HepG2 (cell line): ENCODE results near the gene HRC. TPM values are rescaled to one million over a fixed set of nuclear protein-coding genes. Genes with fewer than 3 reads are reported as not detected.

Experiments
- ATAD3A ChIP-seq: sonication (generic); formaldehyde crosslinking; IDR thresholded peaks from 2 replicates; pipeline ENCODE4 v1.4.0; 2020; ENCODE audit warnings: missing genetic modification reagents
- BHLHE40 ChIP-seq: IDR thresholded peaks from 2 replicates; pipeline ENCODE4 v1.6.1; 2011; ENCODE audit warnings: low read length, improper control_type of control experiment
- CENPT ChIP-seq: sonication (generic); formaldehyde crosslinking; IDR thresholded peaks from 2 replicates; pipeline ENCODE4 v1.8.0; 2022; ENCODE audit warnings: low read depth, mild to moderate bottlenecking, moderate library complexity, missing genetic modification reagents
- FOXA1 ChIP-seq, 2 experiments: fragments of 450-650 bp in 1 of 2; sonication (generic) in 1 of 2; formaldehyde crosslinking in 1 of 2; IDR thresholded peaks; 2 replicates each; pipeline versions ENCODE4 v1.4.0 to v1.6.1; 2016 to 2020; ENCODE audit warnings: missing genetic modification reagents in 1 of 2
- FOXO1 ChIP-seq: sonication (generic); formaldehyde crosslinking; IDR thresholded peaks from 2 replicates; pipeline ENCODE4 v1.4.0; 2020; ENCODE audit warnings: missing genetic modification reagents
- GTF3A ChIP-seq: sonication (generic); formaldehyde crosslinking; conservative IDR thresholded peaks from 2 replicates; pipeline ENCODE4 v1.4.0; 2020; ENCODE audit warnings: mild to moderate bottlenecking, missing genetic modification reagents
- HMG20B ChIP-seq: conservative IDR thresholded peaks from 2 replicates; pipeline ENCODE4 v1.6.1; 2016; ENCODE audit warnings: missing genetic modification reagents, missing compliant biosample characterization
- HNRNPL ChIP-seq: fragments of 200-400 bp; formaldehyde crosslinking; IDR thresholded peaks from 2 replicates; pipeline ENCODE4 v1.6.1; 2017; ENCODE audit warnings: mild to moderate bottlenecking, low read depth, low read length
- JDP2 ChIP-seq: sonication (generic); formaldehyde crosslinking; IDR thresholded peaks from 2 replicates; pipeline ENCODE4 v1.8.1; 2022; ENCODE audit warnings: missing genetic modification reagents, borderline replicate concordance
- KDM6A ChIP-seq: IDR thresholded peaks from 2 replicates; pipeline ENCODE4 v1.6.1; 2016; ENCODE audit warnings: low read depth
- NCOA2 ChIP-seq: sonication (generic); formaldehyde crosslinking; IDR thresholded peaks from 2 replicates; pipeline ENCODE4 v1.8.0; 2022; ENCODE audit warnings: inconsistent platforms
- SKI ChIP-seq: fragments of 450-650 bp; IDR thresholded peaks from one replicate; pipeline ENCODE4 v1.6.1; 2018; ENCODE audit warnings: mild to moderate bottlenecking; ENCODE audit not compliant: partially characterized antibody
- SRSF4 ChIP-seq: fragments of 200-400 bp; formaldehyde crosslinking; IDR thresholded peaks from one replicate; pipeline ENCODE4 v1.6.1; 2018; ENCODE audit warnings: mild to moderate bottlenecking, low read depth, low read length, moderate library complexity; ENCODE audit not compliant: poor library complexity, severe bottlenecking
- TEAD2 ChIP-seq: sonication (generic); formaldehyde crosslinking; IDR thresholded peaks from 2 replicates; pipeline ENCODE4 v1.9.0; 2021; ENCODE audit warnings: missing genetic modification reagents
- ZFP90 ChIP-seq: sonication (generic); formaldehyde crosslinking; IDR thresholded peaks from 2 replicates; pipeline ENCODE4 v1.8.0; 2022; ENCODE audit warnings: missing genetic modification reagents, mild to moderate bottlenecking, inconsistent platforms, borderline replicate concordance
- ZNF530 ChIP-seq: sonication (generic); formaldehyde crosslinking; IDR thresholded peaks from 2 replicates; pipeline ENCODE4 v1.5.0; 2020; ENCODE audit warnings: low read depth, mild to moderate bottlenecking, missing genetic modification reagents
- ZNF747 ChIP-seq: sonication (generic); formaldehyde crosslinking; IDR thresholded peaks from 2 replicates; pipeline ENCODE4 v1.8.1; 2023; ENCODE audit warnings: missing genetic modification reagents, mild to moderate bottlenecking, borderline replicate concordance
- ZSCAN22 ChIP-seq: sonication (generic); formaldehyde crosslinking; IDR thresholded peaks from 2 replicates; pipeline ENCODE4 v1.4.0; 2020; ENCODE audit warnings: mild to moderate bottlenecking, missing genetic modification reagents
- ZSCAN30 ChIP-seq: sonication (generic); formaldehyde crosslinking; IDR thresholded peaks from 2 replicates; pipeline ENCODE4 v1.5.0; 2020; ENCODE audit warnings: mild to moderate bottlenecking, missing genetic modification reagents
- polyA plus RNA-seq, 8 experiments: library from polyadenylated mRNA; depleted of rRNA in 3 of 8; stranded (reverse) in 7 of 8; unstranded in 1 of 8; fragments of >200 nt; fragmentation: Illumina TruSeq in 4 of 8; extraction: Trizol in 4 of 8; gene quantifications; 2 replicates each; pipeline versions ENCODE4 v1.2.1 to v1.2.3, GENCODE V29; 2011 to 2016; ENCODE audit warnings: low read depth in 4 of 8, missing spikeins in 1 of 8, mixed read lengths in 1 of 8; ENCODE audit not compliant: insufficient read depth in 1 of 8
- total RNA-seq, 5 experiments: library from RNA; depleted of rRNA; stranded (reverse); fragments of >200 nt; fragmentation: Illumina TruSeq; extraction: Trizol; gene quantifications; 2 replicates each; pipeline ENCODE4 v1.2.3, GENCODE V29; 2016; ENCODE audit warnings: low read depth in 1 of 5
- TF ChIP-seq, protein P1 (sequence below): sonication (generic); formaldehyde crosslinking; IDR thresholded peaks from 2 replicates; pipeline ENCODE4 v1.5.1; 2020; ENCODE audit warnings: mild to moderate bottlenecking, moderate library complexity, missing genetic modification reagents
- TF ChIP-seq, protein P2 (sequence below): sonication (generic); formaldehyde crosslinking; IDR thresholded peaks from 2 replicates; pipeline ENCODE4 v1.4.0; 2020; ENCODE audit warnings: missing genetic modification reagents, borderline replicate concordance
- TF ChIP-seq, protein P3 (sequence below): sonication (generic); formaldehyde crosslinking; IDR thresholded peaks from 2 replicates; pipeline ENCODE4 v1.4.0; 2020; ENCODE audit warnings: missing genetic modification reagents; ENCODE audit errors: not compliant biosample characterization
- TF ChIP-seq, protein P4 (sequence below): sonication (generic); formaldehyde crosslinking; conservative IDR thresholded peaks from 2 replicates; pipeline ENCODE4 v1.8.1; 2023; ENCODE audit warnings: missing genetic modification reagents

The HRC gene
- total and polyA plus RNA-seq, 2 of the 13 experiments (the other 11 are each of a cell fraction or from before 2014, with no cell fraction given), result 3.6 to 15.4 TPM

DNA sequence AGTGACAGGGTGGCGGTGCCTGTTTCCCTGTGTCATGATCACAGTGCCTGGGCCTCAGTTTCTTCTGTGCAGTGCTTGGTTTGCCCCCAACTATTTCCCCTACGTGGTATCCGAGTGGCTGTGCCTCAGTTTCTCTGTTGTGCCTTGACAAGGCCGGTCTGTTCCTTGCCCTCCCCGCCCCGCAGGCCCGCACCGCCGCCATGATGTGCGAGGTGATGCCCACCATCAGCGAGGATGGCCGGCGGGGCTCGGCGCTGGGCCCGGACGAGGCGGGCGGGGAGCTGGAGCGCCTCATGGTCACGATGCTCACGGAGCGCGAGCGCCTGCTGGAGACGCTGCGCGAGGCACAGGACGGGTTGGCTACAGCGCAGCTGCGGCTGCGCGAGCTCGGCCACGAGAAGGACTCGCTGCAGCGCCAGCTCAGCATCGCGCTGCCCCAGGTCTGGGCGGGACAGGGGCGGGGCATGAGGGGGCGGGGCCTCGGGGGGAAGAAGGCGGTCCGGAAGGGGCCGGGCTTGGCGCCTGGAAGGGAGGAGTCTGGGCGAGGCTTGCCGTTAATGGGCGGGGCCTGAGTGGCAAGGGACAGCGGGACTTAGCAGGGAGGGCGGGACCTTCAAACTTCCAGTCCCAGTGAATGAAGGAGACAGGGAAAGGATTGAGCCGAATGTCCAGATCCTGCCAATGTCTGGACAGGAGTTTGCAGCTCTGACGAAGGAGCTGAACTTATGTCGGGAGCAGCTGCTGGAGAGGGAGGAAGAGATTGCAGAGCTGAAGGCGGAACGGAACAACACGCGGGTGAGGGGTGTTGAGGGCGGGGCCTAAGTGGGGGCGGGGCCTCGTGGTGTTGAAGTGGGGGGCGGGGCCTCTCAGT lies 27.3 kb downstream of the HRC start (continued):
- TF ChIP-seq, protein P1, sequence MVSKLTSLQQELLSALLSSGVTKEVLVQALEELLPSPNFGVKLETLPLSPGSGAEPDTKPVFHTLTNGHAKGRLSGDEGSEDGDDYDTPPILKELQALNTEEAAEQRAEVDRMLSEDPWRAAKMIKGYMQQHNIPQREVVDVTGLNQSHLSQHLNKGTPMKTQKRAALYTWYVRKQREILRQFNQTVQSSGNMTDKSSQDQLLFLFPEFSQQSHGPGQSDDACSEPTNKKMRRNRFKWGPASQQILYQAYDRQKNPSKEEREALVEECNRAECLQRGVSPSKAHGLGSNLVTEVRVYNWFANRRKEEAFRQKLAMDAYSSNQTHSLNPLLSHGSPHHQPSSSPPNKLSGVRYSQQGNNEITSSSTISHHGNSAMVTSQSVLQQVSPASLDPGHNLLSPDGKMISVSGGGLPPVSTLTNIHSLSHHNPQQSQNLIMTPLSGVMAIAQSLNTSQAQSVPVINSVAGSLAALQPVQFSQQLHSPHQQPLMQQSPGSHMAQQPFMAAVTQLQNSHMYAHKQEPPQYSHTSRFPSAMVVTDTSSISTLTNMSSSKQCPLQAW (CRISPR knock-in tag), result peak; percentile 83; the same call in 1 of the 2 replicates
- TF ChIP-seq HNRNPL (no peak), SRSF4 (no peak), ZNF747 (peak; percentile 96), JDP2 (CRISPR knock-in tag) (peak; percentile 93; the same call in 1 of the 2 replicates), TEAD2 (peak; percentile 99), ATAD3A (CRISPR knock-in tag) (peak; percentile 81; the same call in 1 of the 2 replicates), BHLHE40 (0 out of 2 replicates have a peak, but pooled peaks have one; percentile 13), ZNF530 (CRISPR knock-in tag) (peak; percentile 91; the same call in 1 of the 2 replicates), CENPT (CRISPR knock-in tag) (peak; percentile 99), ZSCAN22 (CRISPR knock-in tag) (peak; percentile 90), GTF3A (CRISPR knock-in tag) (no peak), ZSCAN30 (CRISPR knock-in tag) (0 out of 2 replicates have a peak, but pooled peaks have one; percentile 49), SKI (no peak), FOXA1 (IDR thresholded peaks at IDR 0.05) (no peak), FOXA1 (CRISPR knock-in tag; IDR thresholded peaks at IDR 0.05) (peak; percentile 58), NCOA2 (CRISPR knock-in tag) (peak; percentile 59; the same call in 1 of the 2 replicates), FOXO1 (peak; percentile 89), KDM6A (no peak), HMG20B (CRISPR knock-in tag) (peak; percentile 87), ZFP90 (CRISPR knock-in tag) (peak; percentile 84; the same call in 1 of the 2 replicates)
- TF ChIP-seq, protein P2, sequence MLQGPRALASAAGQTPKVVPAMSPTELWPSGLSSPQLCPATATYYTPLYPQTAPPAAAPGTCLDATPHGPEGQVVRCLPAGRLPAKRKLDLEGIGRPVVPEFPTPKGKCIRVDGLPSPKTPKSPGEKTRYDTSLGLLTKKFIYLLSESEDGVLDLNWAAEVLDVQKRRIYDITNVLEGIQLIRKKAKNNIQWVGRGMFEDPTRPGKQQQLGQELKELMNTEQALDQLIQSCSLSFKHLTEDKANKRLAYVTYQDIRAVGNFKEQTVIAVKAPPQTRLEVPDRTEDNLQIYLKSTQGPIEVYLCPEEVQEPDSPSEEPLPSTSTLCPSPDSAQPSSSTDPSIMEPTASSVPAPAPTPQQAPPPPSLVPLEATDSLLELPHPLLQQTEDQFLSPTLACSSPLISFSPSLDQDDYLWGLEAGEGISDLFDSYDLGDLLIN (CRISPR knock-in tag), result peak; percentile 82; the same call in 1 of the 2 replicates
- TF ChIP-seq, protein P3, sequence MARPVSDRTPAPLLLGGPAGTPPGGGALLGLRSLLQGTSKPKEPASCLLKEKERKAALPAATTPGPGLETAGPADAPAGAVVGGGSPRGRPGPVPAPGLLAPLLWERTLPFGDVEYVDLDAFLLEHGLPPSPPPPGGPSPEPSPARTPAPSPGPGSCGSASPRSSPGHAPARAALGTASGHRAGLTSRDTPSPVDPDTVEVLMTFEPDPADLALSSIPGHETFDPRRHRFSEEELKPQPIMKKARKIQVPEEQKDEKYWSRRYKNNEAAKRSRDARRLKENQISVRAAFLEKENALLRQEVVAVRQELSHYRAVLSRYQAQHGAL, result peak; percentile 99
- TF ChIP-seq, protein P4, sequence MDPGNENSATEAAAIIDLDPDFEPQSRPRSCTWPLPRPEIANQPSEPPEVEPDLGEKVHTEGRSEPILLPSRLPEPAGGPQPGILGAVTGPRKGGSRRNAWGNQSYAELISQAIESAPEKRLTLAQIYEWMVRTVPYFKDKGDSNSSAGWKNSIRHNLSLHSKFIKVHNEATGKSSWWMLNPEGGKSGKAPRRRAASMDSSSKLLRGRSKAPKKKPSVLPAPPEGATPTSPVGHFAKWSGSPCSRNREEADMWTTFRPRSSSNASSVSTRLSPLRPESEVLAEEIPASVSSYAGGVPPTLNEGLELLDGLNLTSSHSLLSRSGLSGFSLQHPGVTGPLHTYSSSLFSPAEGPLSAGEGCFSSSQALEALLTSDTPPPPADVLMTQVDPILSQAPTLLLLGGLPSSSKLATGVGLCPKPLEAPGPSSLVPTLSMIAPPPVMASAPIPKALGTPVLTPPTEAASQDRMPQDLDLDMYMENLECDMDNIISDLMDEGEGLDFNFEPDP (CRISPR knock-in tag), result peak; percentile 99
